ENCODE measurements around the gene SCO2. TPM values are rescaled to one million over a fixed set of nuclear protein-coding genes. Genes with fewer than 3 reads are reported as not detected.

SCO2 gene
- polyA plus RNA-seq, 10 donors, result 1.3 to 5.0 (median 3.2) TPM; not detected in 2

GRCh38 chr22:50481440-50482106 is 43.8 kb downstream of the SCO2 start, which contains the start of gene ADM2:
Gene ADM2 (plus strand): TSS chr22:50481543. CDS start chr22:50481848, 305 bp downstream.
- DNase-seq, result peak in 2 of 3 donors; percentile 27 to 50

- no peak for DNase-seq
Measured at GRCh38 chr22:50481045-50481439, 44.4 kb downstream of the SCO2 start.

DNA sequence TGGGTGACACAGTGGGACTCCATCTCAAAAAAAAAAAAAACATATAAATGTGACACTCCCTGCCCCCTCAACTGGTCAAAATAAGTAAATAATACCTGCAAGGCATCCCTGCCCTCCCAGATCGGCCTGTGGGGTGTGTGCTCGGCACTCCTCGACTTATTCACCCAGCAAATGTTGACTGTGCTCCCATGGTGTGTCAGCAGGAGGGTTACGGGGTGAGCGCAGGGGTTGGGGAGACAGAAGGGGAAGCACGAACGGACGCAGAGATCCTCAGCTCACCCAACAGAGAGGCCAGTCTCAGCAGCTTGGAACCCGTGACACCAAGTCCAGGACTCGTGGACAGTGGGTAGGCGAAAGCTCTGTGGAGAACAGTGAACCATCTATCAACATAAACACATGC is 45.7 kb downstream of the SCO2 start:
- no peak for DNase-seq

GRCh38 chr22:50477923-50478322 is 47.5 kb downstream of the SCO2 start:
- DNase-seq, result no peak

GRCh38 chr22:50476868-50477267 is 48.5 kb downstream of the SCO2 start:
- no peak for DNase-seq

DNA sequence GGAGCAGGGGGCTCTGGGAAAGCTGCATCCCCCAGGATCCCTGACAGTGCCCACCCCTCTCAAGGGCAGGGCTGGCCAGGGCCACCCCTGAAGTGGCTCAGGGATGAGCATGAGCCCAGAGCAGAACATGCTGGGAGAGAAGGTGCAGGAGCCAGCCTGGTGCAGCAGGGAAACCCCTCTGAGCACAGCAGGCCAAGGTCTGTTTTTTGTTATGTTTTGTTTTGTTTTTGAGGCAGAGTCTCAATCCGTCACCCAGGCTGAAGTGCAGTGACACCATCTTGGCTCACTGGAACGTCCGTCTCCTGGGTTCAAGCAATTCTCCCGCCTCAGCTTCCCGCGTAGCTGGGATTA is 49.8 kb downstream of the SCO2 start:
- no peak for DNase-seq

GRCh38 chr22:50474710-50475651 is 50.4 kb downstream of the SCO2 start, which contains the start of gene SBF1:
Gene SBF1 (minus strand): TSS chr22:50475035. CDS start chr22:50474840, 195 bp downstream.
- DNase-seq, result peak; percentile 91 to 97 (median 97)

GRCh38 chr22:50473855-50474671 is 51.3 kb downstream of the SCO2 start:
- peak in 2 of 3 donors; percentile 15 to 61 for DNase-seq

Other genes with a start within 250 kb of the SCO2 start
- 100 to 1,000 TPM in 1 of 10 donors, 10 to 100 TPM in 9; 60.5 to 100 (median 83.4) TPM for gene PLXNB2, start 218.0 kb downstream of the SCO2 start, polyA plus RNA-seq (ENCODE audit: insufficient read length in 10 of 10)
- 1 to 10 TPM; 3.3 to 7.7 (median 4.6) TPM for gene DENND6B, start 198.6 kb downstream of the SCO2 start, polyA plus RNA-seq (ENCODE audit: insufficient read length in 10 of 10)
- 10 to 100 TPM; 24.6 to 37.0 (median 31.5) TPM for gene PPP6R2, start 182.3 kb downstream of the SCO2 start, polyA plus RNA-seq (ENCODE audit: insufficient read length in 10 of 10)
- gene SBF1, start 50.6 kb downstream of the SCO2 start, polyA plus RNA-seq (ENCODE audit: insufficient read length in 10 of 10), result 10 to 100 TPM; 29.7 to 43.8 (median 37.9) TPM
- under 1 TPM; 0.25 to 0.63 (median 0.39) TPM for gene ADM2, start 44.1 kb downstream of the SCO2 start, polyA plus RNA-seq (ENCODE audit: insufficient read length in 10 of 10)
- under 1 TPM in 1 of 10 donors, not detected in 9; 0.14 TPM for gene MIOX, start 38.7 kb downstream of the SCO2 start, polyA plus RNA-seq (ENCODE audit: insufficient read length in 10 of 10)
- gene LMF2, start 17.9 kb downstream of the SCO2 start, polyA plus RNA-seq (ENCODE audit: insufficient read length in 10 of 10), result 10 to 100 TPM; 25.8 to 49.4 (median 38.2) TPM
- 10 to 100 TPM; 24.5 to 39.8 (median 32.0) TPM for gene NCAPH2, start 17.4 kb downstream of the SCO2 start, polyA plus RNA-seq (ENCODE audit: insufficient read length in 10 of 10)
- gene TYMP, start 4.4 kb upstream of the SCO2 start, polyA plus RNA-seq (ENCODE audit: insufficient read length in 10 of 10), result 1 to 10 TPM; 2.6 to 5.5 (median 3.6) TPM
- under 1 TPM in 2 of 10 donors, not detected in 8; 0.18 to 0.19 TPM for gene KLHDC7B, start 20.3 kb upstream of the SCO2 start, polyA plus RNA-seq (ENCODE audit: insufficient read length in 10 of 10)
- gene SYCE3, start 37.3 kb upstream of the SCO2 start, polyA plus RNA-seq (ENCODE audit: insufficient read length in 10 of 10), result not detected
- gene CPT1B, start 52.8 kb upstream of the SCO2 start, polyA plus RNA-seq (ENCODE audit: insufficient read length in 10 of 10), result 10 to 100 TPM; 22.3 to 73.5 (median 49.0) TPM
- gene CHKB, start 57.3 kb upstream of the SCO2 start, polyA plus RNA-seq (ENCODE audit: insufficient read length in 10 of 10), result 10 to 100 TPM; 35.5 to 68.7 (median 46.4) TPM
- gene MAPK8IP2, start 75.2 kb upstream of the SCO2 start, polyA plus RNA-seq (ENCODE audit: insufficient read length in 10 of 10), result under 1 TPM; 0.24 to 0.70 (median 0.44) TPM
- gene ARSA, start 102.6 kb upstream of the SCO2 start, polyA plus RNA-seq (ENCODE audit: insufficient read length in 10 of 10), result 10 to 100 TPM; 11.5 to 20.4 (median 15.0) TPM
- gene SHANK3, start 147.2 kb upstream of the SCO2 start, polyA plus RNA-seq (ENCODE audit: insufficient read length in 10 of 10), result 10 to 100 TPM; 12.5 to 24.5 (median 15.1) TPM
- under 1 TPM in 7 of 10 donors, not detected in 3; 0.19 to 0.62 (median 0.28) TPM for gene ACR, start 212.6 kb upstream of the SCO2 start, polyA plus RNA-seq (ENCODE audit: insufficient read length in 10 of 10)